ENCODE measurements around the gene PHKA1.
"Not testable (repeated sequence)": the region's sequence is repeated elsewhere in the genome, so short reads cannot be mapped to it uniquely, and the experiment has no call there.

The PHKA1 gene

DNA sequence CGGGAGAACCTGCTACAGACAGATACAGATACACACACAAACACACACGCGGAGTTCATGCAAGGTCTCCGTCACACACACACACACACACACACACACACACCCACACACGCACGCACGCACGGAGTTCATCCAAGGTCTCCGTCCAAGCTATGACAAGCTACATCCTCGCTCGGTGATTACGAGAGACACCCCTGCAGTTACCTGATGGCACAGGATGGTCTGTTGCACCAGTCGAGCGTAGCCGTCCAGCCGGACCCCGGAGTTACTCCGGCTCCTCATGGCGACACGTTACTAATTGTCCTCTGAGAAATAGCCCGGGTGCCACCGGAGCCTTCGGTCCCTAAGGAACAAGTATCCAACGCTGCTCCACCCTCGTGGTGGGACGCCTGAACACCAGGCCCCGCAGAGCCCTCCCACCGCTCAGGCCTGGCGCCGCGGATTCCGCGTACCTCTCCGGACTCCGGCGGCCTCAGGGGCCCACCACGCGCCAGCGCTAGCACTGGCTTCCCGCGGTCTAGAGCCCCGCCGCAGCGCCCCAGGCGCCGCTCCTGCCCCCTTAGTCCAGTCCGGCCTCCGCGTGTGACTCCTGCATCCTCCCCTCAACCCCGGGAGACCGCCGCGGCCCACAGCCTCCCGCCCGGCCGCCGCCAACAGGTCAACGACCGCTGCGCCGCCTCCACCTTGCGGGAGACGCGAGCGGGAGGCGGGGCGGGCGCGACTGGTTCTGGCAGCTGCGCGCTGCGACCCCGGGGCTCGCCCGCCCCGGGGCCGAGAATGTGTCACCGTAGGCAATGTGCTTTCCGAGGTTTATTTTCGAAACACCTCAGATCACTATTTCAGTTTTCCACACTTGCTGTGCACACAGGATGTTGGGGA lies at the start of gene PHKA1:
TSS of gene PHKA1 (minus strand) at position 708 of the 879 bp plus-strand sequence. CDS start at position 282, 426 bp downstream.
- DNase-seq (ENCODE audit: low read depth in 3 of 3): peak; percentile 13 to 59 (median 23)

DNA sequence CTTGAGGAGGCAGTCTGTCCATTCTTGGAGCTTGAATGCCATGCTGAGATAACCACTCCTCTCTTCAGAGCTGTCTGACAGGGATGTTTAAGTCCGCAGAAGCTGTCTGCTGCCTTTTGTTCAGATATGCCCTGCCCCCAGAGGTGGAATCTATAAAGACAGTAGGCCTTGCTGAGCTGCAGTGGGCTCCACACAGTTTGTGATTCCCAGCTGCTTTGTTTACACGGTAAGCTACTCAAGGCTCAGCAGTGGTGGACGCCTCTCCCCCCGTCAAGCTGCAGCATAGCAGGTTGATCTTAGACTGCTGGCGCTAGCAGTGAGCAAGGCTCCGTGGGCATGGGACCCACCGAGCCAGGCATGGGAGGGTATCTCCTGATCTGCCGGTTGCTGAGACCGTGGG lies 46.3 kb upstream of the PHKA1 start:
- DNase-seq (ENCODE audit: low read depth in 3 of 3): not testable (repeated sequence)

DNA sequence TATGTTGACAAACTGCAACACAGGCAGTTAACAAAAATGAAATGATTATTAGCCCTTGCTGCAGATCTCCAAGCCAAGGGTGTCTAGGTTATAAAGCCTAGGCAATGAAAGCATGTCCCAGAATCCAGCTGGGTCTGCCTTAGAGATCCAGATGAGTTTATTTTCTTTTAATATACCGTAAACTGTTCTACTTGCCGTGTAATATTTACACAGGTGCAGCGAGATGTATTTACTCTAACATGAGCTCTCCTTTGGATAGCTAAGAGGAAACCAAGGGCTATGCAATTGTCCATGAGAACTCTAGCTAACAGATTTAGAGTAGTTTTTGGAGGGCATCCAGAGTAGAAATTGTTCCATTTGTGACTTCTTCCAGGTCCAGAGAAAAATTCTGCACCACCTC lies 34.4 kb upstream of the PHKA1 start:
- DNase-seq (ENCODE audit: low read depth in 3 of 3): not testable (repeated sequence)

DNA sequence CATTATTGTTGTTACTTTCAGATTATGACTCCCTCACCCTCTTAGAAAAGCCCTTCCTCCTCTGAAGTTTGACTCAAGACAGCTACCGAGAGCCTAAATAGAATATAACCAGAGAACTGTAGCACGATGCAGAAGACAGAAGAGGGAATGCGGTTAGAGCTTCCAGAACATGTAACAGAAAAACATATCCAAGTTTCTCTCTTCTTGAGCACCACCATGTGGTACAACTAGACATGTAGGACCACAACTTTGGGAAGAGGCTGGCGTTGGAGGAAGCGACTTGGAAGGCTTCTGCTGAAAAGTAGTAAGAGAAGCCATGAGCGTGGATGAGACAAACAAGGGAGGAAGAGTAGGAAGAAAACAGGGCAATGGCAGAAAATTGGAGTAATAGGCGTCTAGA lies 31.4 kb upstream of the PHKA1 start:
- DNase-seq (ENCODE audit: low read depth in 3 of 3): not testable (repeated sequence)

DNA sequence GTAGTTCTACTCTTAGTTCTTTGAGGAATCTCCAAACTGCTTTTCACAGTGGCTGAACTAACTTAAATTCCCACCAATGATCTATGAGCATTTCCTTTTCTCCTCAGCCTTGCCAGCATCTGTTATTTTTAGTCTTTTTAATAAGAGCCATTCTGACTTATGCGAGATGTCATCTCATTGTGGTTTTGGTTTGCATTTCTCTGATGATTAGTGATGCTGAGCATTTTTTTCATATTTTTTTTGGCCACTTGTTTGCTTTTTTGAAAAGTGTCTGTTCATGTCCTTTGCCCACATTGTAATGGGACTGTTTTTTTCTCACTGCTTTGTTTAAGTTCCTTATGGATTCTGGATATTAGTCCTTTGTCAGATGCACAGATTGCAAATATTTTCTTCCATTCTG lies 21.5 kb upstream of the PHKA1 start:
- no peak for DNase-seq (ENCODE audit: low read depth in 3 of 3)

DNA sequence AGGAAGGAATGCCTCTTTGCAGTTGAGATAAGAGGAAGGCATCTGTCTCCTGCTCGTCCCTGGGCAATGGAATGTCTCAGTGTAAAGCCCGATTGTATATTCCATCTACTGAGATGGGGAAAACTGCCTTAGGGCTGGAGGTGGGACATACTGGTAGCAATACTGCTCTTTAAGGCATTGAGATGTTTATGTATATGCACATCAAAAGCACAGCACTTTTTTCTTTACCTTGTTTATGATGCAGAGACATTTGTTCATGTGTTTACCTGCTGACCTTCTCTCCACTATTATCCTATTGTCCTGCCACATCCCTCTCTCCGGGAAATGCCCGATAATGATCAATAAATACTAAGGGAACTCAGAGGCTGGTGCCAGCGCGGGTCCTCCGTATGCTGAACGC lies 19.5 kb upstream of the PHKA1 start:
- not testable (repeated sequence) for DNase-seq (ENCODE audit: low read depth in 3 of 3)

DNA sequence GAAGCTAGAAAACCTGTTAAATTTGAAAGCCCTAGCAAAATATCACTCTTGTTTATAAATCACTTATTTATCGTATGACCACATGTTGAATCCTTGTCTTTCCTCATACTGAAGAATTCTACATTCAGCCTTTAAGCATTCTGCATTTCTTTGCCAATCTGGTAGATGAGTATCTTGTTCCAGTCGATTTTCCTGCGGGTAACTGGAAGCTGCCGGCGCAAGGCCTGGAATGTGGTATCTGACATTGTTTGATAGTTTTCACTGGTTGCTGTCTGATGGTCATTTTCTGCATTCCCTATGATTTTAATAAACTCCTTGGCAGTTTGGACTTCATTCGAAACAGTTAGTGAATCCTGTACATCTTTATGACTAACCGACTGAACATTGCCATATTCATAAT lies 13.7 kb upstream of the PHKA1 start:
- no peak for DNase-seq (ENCODE audit: low read depth in 3 of 3)

DNA sequence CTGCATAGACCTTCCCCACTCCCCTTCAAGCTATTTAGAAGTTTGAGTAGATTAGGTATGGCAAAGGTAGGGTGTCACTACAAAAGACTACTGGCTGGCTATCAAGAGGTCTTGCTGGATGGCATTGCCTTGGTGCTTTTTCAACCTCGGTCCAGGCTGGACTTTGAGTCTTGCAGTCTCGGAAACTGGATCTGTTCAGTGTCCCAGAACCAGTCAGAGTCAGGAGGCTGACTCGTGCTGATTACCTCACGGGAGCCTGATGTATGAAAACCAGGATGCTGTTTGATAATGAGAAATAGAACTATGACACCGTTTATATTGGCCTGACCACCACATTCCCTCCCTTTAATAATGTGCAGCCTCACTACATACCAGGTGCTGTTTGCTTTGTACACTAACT lies 2.7 kb upstream of the PHKA1 start:
- no peak for DNase-seq (ENCODE audit: low read depth in 3 of 3)

DNA sequence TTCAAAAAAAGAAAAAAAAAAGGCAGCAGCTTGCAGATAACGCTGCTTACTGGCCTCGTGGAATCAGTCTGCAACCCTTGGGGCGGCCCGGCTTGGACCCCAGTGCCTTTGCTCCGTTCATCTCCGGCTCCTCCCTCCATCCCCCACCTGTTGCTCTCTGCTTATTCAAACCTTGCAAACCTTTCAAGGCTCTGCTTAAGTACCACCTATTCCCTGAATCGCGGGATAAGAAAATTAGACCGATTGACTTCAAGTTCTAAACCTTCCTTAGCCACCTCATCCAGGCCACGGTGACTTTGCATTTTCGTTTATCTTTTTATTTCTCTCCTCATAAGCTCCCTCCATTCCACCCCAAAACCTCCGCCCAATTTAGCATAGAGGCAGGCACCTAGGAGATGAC lies 1.4 kb upstream of the PHKA1 start:
- no peak for DNase-seq (ENCODE audit: low read depth in 3 of 3)

DNA sequence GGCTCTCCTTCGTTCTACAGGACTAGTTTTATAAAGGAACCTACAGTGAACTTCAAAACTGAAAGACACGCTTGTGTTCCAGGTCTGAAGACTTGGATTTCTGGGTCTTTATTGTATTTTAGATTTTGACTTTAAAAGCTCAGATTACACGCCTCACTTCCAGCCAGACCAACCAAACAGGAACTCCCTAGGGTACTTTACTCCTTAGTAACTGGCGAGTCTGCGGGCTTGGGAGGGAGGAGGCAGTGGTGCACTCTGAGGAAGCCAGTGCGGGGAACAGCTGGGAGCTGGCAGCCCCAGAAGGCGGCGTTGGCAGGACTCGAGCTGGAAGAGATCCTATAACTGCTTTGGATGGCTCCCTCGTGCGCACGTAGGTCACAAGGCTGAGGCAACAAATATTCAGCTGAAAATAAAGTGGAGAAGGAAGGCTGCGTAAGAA lies 391 bp upstream of the PHKA1 start:
- peak in 1 of 3 experiments; percentile 0 for DNase-seq (ENCODE audit: low read depth in 3 of 3)

DNA sequence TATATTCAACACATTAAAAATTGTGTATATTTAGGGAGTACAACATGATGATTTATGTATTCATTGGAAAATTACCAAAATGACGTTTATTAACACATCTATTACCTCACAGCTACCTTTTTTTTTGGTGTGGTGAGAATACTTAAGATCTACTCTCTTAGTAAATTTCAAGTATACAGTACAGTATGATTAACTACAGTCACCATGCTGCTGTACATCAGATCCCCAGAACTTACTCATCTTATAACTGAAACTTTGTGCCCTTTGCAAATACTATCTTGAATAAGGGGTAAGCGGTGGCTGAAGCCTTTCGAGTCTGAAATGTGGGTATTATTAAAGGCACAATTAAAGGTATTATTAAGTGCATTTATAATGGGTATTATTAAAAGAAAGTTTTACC lies 976 bp downstream of the PHKA1 start:
- DNase-seq (ENCODE audit: low read depth in 3 of 3): no peak

DNA sequence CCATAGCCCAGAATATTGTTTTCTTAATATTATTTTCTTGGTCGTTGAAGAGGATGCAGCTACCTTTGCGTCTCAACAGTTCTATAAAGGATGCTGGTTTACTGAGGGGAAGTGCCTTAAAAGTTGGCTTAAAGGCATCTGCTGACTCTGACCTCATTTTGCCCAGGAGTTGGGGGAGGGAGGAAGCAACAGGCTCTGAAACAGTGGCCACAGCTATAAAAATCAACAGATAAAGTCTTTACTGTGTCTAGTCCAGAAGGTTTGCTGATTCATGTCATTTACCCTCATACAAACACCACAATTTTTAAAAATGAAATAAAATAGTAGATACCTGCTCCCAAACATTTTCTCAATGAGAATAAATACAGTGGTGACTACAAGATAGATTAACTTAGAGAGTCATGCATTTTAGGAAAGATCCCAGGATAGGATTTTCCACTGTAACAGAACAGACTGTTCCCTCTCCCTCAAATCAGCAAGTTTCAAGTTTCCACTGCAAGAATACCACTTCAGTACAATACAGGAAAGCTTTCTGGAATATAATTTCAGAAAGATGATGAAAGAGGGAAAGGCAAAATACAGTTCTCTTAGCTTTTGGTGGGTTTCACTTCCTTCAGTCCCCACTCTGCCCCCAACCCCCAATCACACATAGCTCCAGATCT lies 1.9 kb downstream of the PHKA1 start:
- no peak for DNase-seq (ENCODE audit: low read depth in 3 of 3)

DNA sequence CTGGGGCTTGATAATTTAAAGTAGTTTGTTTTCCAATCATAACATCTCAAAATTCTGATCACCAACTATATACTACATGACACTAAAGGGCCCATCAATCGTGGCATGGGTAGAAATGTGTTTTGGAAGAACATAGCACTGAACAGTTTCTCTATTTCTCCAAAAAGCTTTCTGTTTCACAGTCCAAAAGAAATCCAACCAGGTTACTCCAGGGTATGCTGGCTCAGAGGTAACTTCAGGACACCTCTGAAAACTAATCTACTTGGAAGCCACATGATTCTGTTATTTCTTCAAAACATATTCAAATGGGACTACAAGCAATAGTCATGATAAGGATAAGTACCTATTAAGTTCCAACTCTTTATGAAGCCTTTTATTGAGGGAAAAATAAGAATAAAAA lies 8.3 kb downstream of the PHKA1 start:
- DNase-seq (ENCODE audit: low read depth in 3 of 3): no peak

DNA sequence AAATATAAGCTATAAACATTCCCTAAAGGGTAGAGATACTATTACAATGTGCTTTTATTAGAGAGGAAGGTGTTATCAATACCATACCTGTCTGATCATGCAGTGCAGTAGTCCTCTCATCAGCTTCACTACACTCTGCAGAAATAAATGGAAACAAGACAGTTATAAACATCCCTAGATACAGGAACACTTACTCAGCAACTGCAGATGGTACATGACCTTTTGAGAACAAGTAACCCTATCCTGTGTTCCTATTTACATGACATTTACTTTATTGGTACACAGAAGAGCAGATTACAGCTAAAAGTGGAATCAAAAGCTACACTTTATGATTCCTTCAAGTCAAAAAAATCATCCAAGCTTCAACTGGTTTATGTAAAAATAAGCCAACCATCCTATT lies 9.0 kb downstream of the PHKA1 start:
- DNase-seq (ENCODE audit: low read depth in 3 of 3): no peak

DNA sequence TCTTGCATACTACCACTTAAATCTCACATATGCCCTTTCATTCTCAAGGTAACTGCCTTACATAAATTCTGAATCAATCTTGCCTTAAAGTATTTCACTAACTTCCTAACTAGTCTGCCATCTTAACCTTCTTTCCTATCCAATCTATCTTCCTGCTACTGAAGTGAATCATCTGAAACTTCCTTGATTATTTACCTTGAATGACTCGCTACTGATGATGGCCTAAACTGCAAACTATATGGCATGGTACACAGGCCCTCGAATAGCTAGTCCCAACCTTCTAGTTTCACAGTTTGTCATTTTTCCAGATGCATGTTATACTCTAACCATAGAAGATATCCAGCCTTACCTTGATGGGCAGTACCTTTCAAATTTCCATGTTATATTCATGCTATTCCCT lies 19.9 kb downstream of the PHKA1 start:
- no peak for DNase-seq (ENCODE audit: low read depth in 3 of 3)

DNA sequence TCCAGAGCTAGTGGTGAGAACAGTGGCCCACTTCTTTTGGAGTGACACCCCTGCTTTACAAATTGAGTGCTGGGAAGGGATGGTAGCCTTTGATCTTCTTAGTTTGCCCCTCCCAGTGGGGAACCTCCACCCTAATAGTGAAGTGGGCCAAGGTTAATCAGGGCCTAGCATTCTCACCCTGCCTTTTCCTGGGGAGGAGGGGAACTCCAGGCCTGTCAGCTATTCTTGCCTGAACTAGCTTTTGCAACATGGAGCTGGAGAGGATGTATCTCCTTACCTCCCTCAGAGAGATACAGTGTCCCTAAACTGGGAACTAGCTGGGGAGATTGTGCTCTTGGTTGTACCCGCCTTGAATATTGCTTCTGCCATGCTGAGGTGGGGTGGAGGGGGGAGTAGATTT lies 20.6 kb downstream of the PHKA1 start:
- DNase-seq (ENCODE audit: low read depth in 3 of 3): no peak

DNA sequence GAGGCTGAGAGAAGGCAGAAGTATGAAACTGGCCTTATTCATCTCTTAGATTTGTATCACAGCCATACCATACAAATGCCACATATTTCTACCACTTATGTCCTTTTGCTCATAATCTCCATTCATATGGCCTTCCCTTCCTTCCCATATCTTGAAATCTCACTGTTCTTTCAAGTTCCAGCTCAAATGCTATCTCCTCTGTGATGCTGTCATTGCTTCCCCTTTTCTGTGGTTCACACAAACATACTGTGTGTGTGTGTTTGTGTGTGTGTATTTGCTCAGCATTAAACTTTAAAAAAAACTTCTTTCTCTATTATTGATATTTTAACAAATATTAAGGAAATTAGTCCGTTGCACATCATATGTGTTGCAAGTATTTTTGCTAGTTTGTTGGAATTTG lies 26.7 kb downstream of the PHKA1 start:
- no peak for DNase-seq (ENCODE audit: low read depth in 3 of 3)

DNA sequence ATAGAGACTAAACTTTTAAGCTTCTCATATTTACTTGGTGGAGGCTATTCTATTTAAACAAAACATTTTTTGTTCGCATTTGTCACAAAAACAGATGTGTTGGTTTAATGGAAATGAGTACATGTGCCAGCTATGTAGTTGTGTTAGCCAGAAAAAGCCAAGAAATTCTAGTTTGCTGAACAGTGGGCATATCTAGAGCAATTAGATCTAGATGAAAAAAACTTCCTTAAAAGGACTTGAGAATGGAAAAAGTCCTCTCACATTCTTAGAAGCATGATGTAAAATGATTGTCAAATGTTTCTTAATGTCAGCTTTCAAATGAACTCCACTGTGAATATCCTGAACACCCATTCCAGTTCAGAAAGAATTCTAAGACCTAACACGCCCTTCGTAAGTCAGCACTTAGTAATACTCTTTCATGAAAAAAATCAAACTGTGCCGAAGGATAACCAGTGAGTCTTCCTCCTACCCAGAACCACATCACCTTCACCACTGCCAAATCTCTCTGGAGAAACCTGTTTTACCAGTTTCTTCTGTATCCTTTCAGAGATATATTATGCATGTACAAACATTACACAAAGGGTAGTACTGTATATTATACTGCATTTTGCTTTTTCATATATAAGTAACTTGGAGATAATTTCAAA lies 28.2 kb downstream of the PHKA1 start:
- DNase-seq (ENCODE audit: low read depth in 3 of 3): no peak

DNA sequence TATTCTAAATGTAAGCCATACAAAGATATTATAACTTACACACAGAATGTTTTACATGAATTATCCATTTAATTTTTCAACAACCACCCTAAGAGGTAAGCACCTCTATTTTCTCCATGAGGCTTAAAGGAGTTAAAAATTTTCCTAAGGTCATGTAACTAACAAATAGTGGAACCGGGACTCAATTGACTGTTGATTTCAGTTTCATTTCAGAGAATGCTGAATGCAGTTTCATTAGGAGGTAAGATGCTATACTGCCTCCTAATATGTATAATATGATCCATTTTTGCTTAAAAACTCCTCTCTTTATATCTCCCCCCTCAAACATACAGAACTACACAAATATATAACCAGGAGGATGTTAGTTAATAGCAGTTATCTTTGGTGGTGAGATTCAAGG lies 29.1 kb downstream of the PHKA1 start:
- no peak for DNase-seq (ENCODE audit: low read depth in 3 of 3)

DNA sequence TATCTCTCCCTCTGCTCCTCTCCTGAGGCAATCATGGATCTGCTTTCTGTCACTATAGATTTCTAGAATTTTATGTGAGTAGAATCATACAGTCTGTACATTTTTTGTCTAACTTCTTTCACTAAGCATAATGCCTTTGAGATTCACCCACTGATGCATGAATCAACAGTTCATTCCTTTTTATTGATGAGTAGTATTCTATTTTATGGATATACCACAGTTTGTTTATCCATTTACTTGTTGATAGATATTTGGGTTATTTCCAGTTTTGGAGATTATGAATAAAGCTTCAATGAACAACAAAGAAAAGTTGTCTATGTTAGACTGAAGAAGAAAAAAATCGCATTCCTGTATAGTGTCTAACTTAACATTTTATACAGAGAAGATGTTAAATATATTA lies 30.5 kb downstream of the PHKA1 start:
- no peak for DNase-seq (ENCODE audit: low read depth in 3 of 3)

DNA sequence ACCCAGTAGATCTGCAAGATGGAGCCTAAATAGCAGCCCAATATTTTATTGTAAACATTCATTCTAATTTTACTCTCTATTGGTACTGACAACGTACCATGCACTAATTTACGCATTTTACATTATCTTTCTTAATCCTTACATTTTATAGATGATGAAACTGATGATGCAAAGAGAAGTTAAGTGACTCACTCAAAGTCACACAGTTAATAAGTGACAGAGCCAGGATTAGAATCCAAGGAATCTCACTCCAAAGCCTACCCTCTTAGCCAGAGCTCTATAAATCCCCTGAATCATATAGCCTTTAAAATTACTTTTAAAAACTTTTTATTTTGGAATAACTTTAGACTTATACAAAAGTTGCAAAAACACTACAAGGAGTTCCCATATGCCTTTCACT lies 37.6 kb downstream of the PHKA1 start:
- DNase-seq (ENCODE audit: low read depth in 3 of 3): no peak

DNA sequence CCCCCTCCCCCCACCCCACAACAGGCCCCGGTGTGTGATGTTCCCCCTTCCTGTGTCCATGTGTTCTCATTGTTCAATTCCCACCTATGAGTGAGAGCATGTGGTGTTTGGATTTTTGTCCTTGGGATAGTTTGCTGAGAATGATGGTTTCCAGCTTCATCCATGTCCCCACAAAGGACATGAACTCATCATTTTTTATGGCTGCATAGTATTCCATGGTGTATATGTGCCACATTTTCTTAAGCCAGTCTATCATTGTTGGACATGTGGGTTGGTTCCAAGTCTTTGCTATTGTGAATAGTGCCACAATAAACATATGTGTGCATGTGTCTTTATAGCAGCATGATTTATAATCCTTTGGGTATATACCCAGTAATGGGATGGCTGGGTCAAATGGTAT lies 40.2 kb downstream of the PHKA1 start:
- DNase-seq (ENCODE audit: low read depth in 3 of 3): not testable (repeated sequence)

DNA sequence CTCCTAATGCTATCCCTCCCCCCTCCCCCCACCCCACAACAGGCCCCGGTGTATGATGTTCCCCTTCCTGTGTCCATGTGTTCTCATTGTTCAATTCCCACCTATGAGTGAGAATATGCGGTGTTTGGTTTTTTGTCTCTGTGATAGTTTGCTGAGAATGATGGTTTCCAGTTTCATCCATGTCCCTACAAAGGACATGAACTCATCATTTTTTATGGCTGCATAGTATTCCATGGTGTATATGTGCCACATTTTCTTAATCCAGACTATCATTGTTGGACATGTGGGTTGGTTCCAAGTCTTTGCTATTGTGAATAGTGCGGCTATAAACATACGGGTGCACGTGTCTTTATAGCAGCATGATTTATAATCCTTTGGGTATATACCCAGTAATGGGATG lies 44.6 kb downstream of the PHKA1 start:
- DNase-seq (ENCODE audit: low read depth in 3 of 3): not testable (repeated sequence)
